ENCODE measurements around the gene FBN1.

Gene FBN1

GRCh38 chr15:48414015-48414414 lies 231.5 kb downstream of the FBN1 start:
- no peaks in the 10 kb centered on the region for H3K9me3 ChIP-seq (ENCODE audit: control insufficient read depth, insufficient read depth, low read length)
- no peak overlapping the region for H3K4me3 ChIP-seq (ENCODE audit: low read depth, low read length)
- no peak overlapping the region for H3K9ac ChIP-seq (ENCODE audit: low read depth, low read length)
- H3K27me3 ChIP-seq (ENCODE audit: control insufficient read depth, insufficient read depth, low read length), result no peaks in the 10 kb centered on the region
- H3K36me3 ChIP-seq (ENCODE audit: control insufficient read depth, insufficient read depth, low read length), result no peaks in the 10 kb centered on the region
- no peaks in the 10 kb centered on the region for H3K4me1 ChIP-seq (ENCODE audit: control insufficient read depth, insufficient read depth, low read length)

GRCh38 chr15:48413304-48413703 lies 232.2 kb downstream of the FBN1 start:
- Histone ChIP-seq H3K4me3 (ENCODE audit: low read depth, low read length) (no peak overlapping the region), H3K9ac (ENCODE audit: low read depth, low read length) (no peak overlapping the region), H3K4me1 (ENCODE audit: control insufficient read depth, insufficient read depth, low read length) (no peaks in the 10 kb centered on the region), H3K9me3 (ENCODE audit: control insufficient read depth, insufficient read depth, low read length) (no peaks in the 10 kb centered on the region), H3K27me3 (ENCODE audit: control insufficient read depth, insufficient read depth, low read length) (no peaks in the 10 kb centered on the region), H3K36me3 (ENCODE audit: control insufficient read depth, insufficient read depth, low read length) (no peaks in the 10 kb centered on the region)

- Histone ChIP-seq H3K36me3 (ENCODE audit: control insufficient read depth, insufficient read depth, low read length) (no peaks in the 10 kb centered on the region), H3K4me1 (ENCODE audit: control insufficient read depth, insufficient read depth, low read length) (no peaks in the 10 kb centered on the region), H3K9me3 (ENCODE audit: control insufficient read depth, insufficient read depth, low read length) (no peaks in the 10 kb centered on the region), H3K9ac (ENCODE audit: low read depth, low read length) (no peak overlapping the region), H3K27me3 (ENCODE audit: control insufficient read depth, insufficient read depth, low read length) (no peaks in the 10 kb centered on the region), H3K4me3 (ENCODE audit: low read depth, low read length) (no peak overlapping the region)
Measured at GRCh38 chr15:48411971-48412591, 233.4 kb downstream of the FBN1 start.

DNA sequence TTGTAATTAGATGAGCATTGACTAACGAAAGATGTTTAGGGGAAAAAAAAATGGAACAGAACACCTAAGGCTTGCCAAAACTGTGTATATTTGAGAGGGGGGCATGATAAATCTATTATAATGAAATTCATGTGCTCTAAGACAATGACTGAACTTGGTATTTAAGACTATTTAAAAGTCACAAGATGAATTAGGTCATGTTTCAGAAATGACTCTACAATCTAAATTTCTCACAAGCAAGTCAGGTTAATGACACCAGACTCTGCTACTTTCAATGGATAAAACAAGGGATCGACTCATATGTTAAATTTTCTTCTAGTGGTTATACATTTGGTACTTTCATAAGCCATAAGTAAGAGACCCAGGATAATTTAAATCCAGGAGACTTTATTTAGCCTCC lies 235.9 kb downstream of the FBN1 start:
- no peaks in the 10 kb centered on the region for H3K9me3 ChIP-seq (ENCODE audit: control insufficient read depth, insufficient read depth, low read length)
- no peak overlapping the region for H3K4me3 ChIP-seq (ENCODE audit: low read depth, low read length)
- no peaks in the 10 kb centered on the region for H3K36me3 ChIP-seq (ENCODE audit: control insufficient read depth, insufficient read depth, low read length)
- H3K9ac ChIP-seq (ENCODE audit: low read depth, low read length), result no peak overlapping the region
- H3K27me3 ChIP-seq (ENCODE audit: control insufficient read depth, insufficient read depth, low read length), result no peaks in the 10 kb centered on the region
- no peaks in the 10 kb centered on the region for H3K4me1 ChIP-seq (ENCODE audit: control insufficient read depth, insufficient read depth, low read length)

- H3K4me3 ChIP-seq (ENCODE audit: low read depth, low read length), result no peak overlapping the region
- H3K27me3 ChIP-seq (ENCODE audit: control insufficient read depth, insufficient read depth, low read length), result no peaks in the 10 kb centered on the region
- H3K9me3 ChIP-seq (ENCODE audit: control insufficient read depth, insufficient read depth, low read length), result no peaks in the 10 kb centered on the region
- H3K36me3 ChIP-seq (ENCODE audit: control insufficient read depth, insufficient read depth, low read length), result no peaks in the 10 kb centered on the region
- H3K9ac ChIP-seq (ENCODE audit: low read depth, low read length), result no peak overlapping the region
- no peaks in the 10 kb centered on the region for H3K4me1 ChIP-seq (ENCODE audit: control insufficient read depth, insufficient read depth, low read length)
Measured at GRCh38 chr15:48408327-48408726, 237.2 kb downstream of the FBN1 start.

GRCh38 chr15:48407646-48408045 lies 237.9 kb downstream of the FBN1 start:
- Histone ChIP-seq H3K9me3 (ENCODE audit: control insufficient read depth, insufficient read depth, low read length) (no peaks in the 10 kb centered on the region), H3K4me1 (ENCODE audit: control insufficient read depth, insufficient read depth, low read length) (no peaks in the 10 kb centered on the region), H3K27me3 (ENCODE audit: control insufficient read depth, insufficient read depth, low read length) (no peaks in the 10 kb centered on the region), H3K36me3 (ENCODE audit: control insufficient read depth, insufficient read depth, low read length) (no peaks in the 10 kb centered on the region), H3K9ac (ENCODE audit: low read depth, low read length) (no peak overlapping the region), H3K4me3 (ENCODE audit: low read depth, low read length) (no peak overlapping the region)

GRCh38 chr15:48406911-48407310 lies 238.6 kb downstream of the FBN1 start:
- no peak overlapping the region for H3K4me3 ChIP-seq (ENCODE audit: low read depth, low read length)

DNA sequence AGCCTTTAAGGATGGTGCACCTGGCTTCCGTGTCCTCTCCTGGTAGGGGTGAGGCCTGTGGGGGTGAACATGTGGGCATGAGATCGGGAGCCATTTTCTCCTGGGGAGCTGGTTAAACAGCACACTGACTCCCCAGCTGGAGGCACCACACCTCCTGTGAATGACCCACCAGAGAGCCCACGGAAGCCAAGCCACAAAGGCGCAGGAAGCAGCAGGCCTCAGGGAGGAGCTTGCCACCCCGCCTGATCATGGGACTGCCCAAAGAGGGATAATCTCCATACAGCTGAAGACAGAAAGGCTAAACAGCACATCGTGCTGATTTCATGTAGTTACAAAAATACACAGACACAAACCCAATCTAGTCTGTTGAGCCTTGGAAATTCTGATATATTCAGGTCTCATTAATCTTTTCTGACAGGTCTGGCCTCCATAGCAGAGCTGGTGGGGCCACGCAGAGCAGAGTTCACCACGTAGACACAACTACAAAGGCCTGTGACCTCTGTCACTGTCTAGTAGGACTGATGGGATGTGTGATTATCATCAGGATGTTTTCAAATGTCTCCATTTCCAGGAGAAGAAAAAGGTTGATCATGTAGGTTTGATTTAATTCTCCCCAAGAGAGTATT lies 239.1 kb downstream of the FBN1 start:
- Histone ChIP-seq H3K9ac (ENCODE audit: low read depth, low read length) (no peak overlapping the region), H3K4me1 (ENCODE audit: control insufficient read depth, insufficient read depth, low read length) (no peaks in the 10 kb centered on the region), H3K9me3 (ENCODE audit: control insufficient read depth, insufficient read depth, low read length) (no peaks in the 10 kb centered on the region), H3K4me3 (ENCODE audit: low read depth, low read length) (no peak overlapping the region), H3K36me3 (ENCODE audit: control insufficient read depth, insufficient read depth, low read length) (no peaks in the 10 kb centered on the region), H3K27me3 (ENCODE audit: control insufficient read depth, insufficient read depth, low read length) (no peaks in the 10 kb centered on the region)

More at GRCh38 chr15:48406911-48407310, 238.6 kb downstream of the FBN1 start:
- no peaks in the 10 kb centered on the region for H3K27me3 ChIP-seq (ENCODE audit: control insufficient read depth, insufficient read depth, low read length)
- H3K9ac ChIP-seq (ENCODE audit: low read depth, low read length), result no peak overlapping the region
- no peaks in the 10 kb centered on the region for H3K36me3 ChIP-seq (ENCODE audit: control insufficient read depth, insufficient read depth, low read length)
- H3K9me3 ChIP-seq (ENCODE audit: control insufficient read depth, insufficient read depth, low read length), result no peaks in the 10 kb centered on the region
- H3K4me1 ChIP-seq (ENCODE audit: control insufficient read depth, insufficient read depth, low read length), result no peaks in the 10 kb centered on the region

DNA sequence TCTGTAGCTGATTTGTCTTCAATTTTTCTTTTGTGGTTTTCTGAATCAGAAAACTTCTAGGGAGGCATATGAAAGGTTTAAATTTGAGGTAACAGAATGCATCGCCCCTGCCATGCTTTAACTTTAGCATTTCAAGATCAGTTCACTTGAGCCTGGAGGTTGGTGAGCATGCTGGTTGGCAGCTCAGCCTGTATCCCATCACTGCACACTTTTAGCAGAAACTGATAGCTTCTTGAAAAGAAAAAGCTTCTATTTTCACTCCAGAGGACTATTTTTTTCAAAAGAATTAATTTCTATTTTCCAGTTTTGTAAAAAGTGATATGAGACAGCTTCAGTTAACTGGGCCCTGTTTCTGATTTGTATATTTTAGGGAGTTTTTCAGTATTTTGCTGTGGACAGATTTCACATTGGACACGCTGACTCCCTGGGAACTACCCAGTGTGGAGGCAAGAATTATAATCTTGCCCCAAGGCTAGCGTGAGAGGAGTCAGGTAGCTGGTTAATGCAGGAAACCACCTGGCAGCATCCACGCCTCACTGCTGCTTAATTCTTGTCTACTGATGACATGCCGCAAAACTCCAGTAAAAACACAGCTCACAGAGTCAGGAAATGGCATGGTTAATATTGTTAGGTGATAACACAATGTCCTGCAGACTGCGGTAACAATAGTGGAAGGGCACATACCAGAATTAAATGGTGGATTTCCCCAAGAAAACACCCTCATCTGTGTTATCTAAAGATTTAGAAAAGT lies 242.9 kb downstream of the FBN1 start:
- H3K4me3 ChIP-seq (ENCODE audit: low read depth, low read length), result no peak overlapping the region
- no peaks in the 10 kb centered on the region for H3K36me3 ChIP-seq (ENCODE audit: control insufficient read depth, insufficient read depth, low read length)
- H3K9ac ChIP-seq (ENCODE audit: low read depth, low read length), result no peak overlapping the region
- H3K27me3 ChIP-seq (ENCODE audit: control insufficient read depth, insufficient read depth, low read length), result no peaks in the 10 kb centered on the region
- H3K4me1 ChIP-seq (ENCODE audit: control insufficient read depth, insufficient read depth, low read length), result no peaks in the 10 kb centered on the region
- no peaks in the 10 kb centered on the region for H3K9me3 ChIP-seq (ENCODE audit: control insufficient read depth, insufficient read depth, low read length)

GRCh38 chr15:48400086-48400485 lies 245.4 kb downstream of the FBN1 start:
- Histone ChIP-seq H3K4me3 (ENCODE audit: low read depth, low read length) (no peak overlapping the region), H3K4me1 (ENCODE audit: control insufficient read depth, insufficient read depth, low read length) (no peaks in the 10 kb centered on the region), H3K27me3 (ENCODE audit: control insufficient read depth, insufficient read depth, low read length) (no peaks in the 10 kb centered on the region), H3K9ac (ENCODE audit: low read depth, low read length) (no peak overlapping the region), H3K9me3 (ENCODE audit: control insufficient read depth, insufficient read depth, low read length) (no peaks in the 10 kb centered on the region), H3K36me3 (ENCODE audit: control insufficient read depth, insufficient read depth, low read length) (no peaks in the 10 kb centered on the region)

GRCh38 chr15:48397841-48398240 lies 247.7 kb downstream of the FBN1 start:
- Histone ChIP-seq H3K27me3 (ENCODE audit: control insufficient read depth, insufficient read depth, low read length) (no peaks in the 10 kb centered on the region), H3K9ac (ENCODE audit: low read depth, low read length) (no peak overlapping the region), H3K4me1 (ENCODE audit: control insufficient read depth, insufficient read depth, low read length) (no peaks in the 10 kb centered on the region), H3K36me3 (ENCODE audit: control insufficient read depth, insufficient read depth, low read length) (no peaks in the 10 kb centered on the region), H3K9me3 (ENCODE audit: control insufficient read depth, insufficient read depth, low read length) (no peaks in the 10 kb centered on the region), H3K4me3 (ENCODE audit: low read depth, low read length) (no peak overlapping the region)

GRCh38 chr15:48396020-48396419 lies 249.5 kb downstream of the FBN1 start:
- H3K4me1 ChIP-seq (ENCODE audit: control insufficient read depth, insufficient read depth, low read length), result no peaks in the 10 kb centered on the region
- H3K36me3 ChIP-seq (ENCODE audit: control insufficient read depth, insufficient read depth, low read length), result no peaks in the 10 kb centered on the region
- H3K4me3 ChIP-seq (ENCODE audit: low read depth, low read length), result no peak overlapping the region
- H3K9me3 ChIP-seq (ENCODE audit: control insufficient read depth, insufficient read depth, low read length), result no peaks in the 10 kb centered on the region
- H3K27me3 ChIP-seq (ENCODE audit: control insufficient read depth, insufficient read depth, low read length), result no peaks in the 10 kb centered on the region
- H3K9ac ChIP-seq (ENCODE audit: low read depth, low read length), result no peak overlapping the region

All from iPS-15b (cell line).